ENCODE results near the gene IER5L.

The IER5L gene

GRCh38 chr9:129200255-129200654 is 22.2 kb upstream of the IER5L start (continued):
- TF ChIP-seq TSHZ2 (CRISPR knock-in tag; IDR thresholded peaks at IDR 0.05): no peak
- no peak for TF ChIP-seq ISL1 (CRISPR knock-in tag; IDR thresholded peaks at IDR 0.05)
- TF ChIP-seq ESRRG (CRISPR knock-in tag; IDR thresholded peaks at IDR 0.05): no peak
- TF ChIP-seq GLIS3 (CRISPR knock-in tag; IDR thresholded peaks at IDR 0.05): no peak
- TF ChIP-seq BACH2 (CRISPR knock-in tag; IDR thresholded peaks at IDR 0.05; ENCODE audit: borderline replicate concordance): no peak

- no peak for ATAC-seq
- TF ChIP-seq TOX (CRISPR knock-in tag; IDR thresholded peaks at IDR 0.05; ENCODE audit: borderline replicate concordance) (no peak), RARB (CRISPR knock-in tag; IDR thresholded peaks at IDR 0.05) (no peak), OSR1 (CRISPR knock-in tag; IDR thresholded peaks at IDR 0.05) (no peak), POU6F1 (CRISPR knock-in tag; IDR thresholded peaks at IDR 0.05; ENCODE audit: borderline replicate concordance, low read depth) (no peak), CREB5 (CRISPR knock-in tag; IDR thresholded peaks at IDR 0.05; ENCODE audit: low read depth) (no peak)
Measured at GRCh38 chr9:129199044-129199435, 21.0 kb upstream of the IER5L start.

- ATAC-seq: no peak
- TF ChIP-seq ZFP3 (CRISPR knock-in tag; IDR thresholded peaks at IDR 0.05) (no peak), OSR1 (CRISPR knock-in tag; IDR thresholded peaks at IDR 0.05) (no peak), ZC3H10 (CRISPR knock-in tag; IDR thresholded peaks at IDR 0.05) (no peak), GLIS3 (CRISPR knock-in tag; IDR thresholded peaks at IDR 0.05) (no peak), TSHZ2 (CRISPR knock-in tag; IDR thresholded peaks at IDR 0.05) (no peak), RARB (CRISPR knock-in tag; IDR thresholded peaks at IDR 0.05) (no peak), CREB5 (CRISPR knock-in tag; IDR thresholded peaks at IDR 0.05; ENCODE audit: low read depth) (no peak), CSDC2 (CRISPR knock-in tag; IDR thresholded peaks at IDR 0.05) (no peak), TOX (CRISPR knock-in tag; IDR thresholded peaks at IDR 0.05; ENCODE audit: borderline replicate concordance) (no peak), BACH2 (CRISPR knock-in tag; IDR thresholded peaks at IDR 0.05; ENCODE audit: borderline replicate concordance) (no peak), ZNF70 (CRISPR knock-in tag; IDR thresholded peaks at IDR 0.05) (no peak), PPARA (CRISPR knock-in tag; IDR thresholded peaks at IDR 0.05; ENCODE audit: borderline replicate concordance) (no peak), TCF4 (CRISPR knock-in tag; IDR thresholded peaks at IDR 0.05; ENCODE audit: borderline replicate concordance) (no peak)
Measured at GRCh38 chr9:129198319-129199043, 20.4 kb upstream of the IER5L start.

GRCh38 chr9:129197978-129198318 is 19.9 kb upstream of the IER5L start:
- no peak for ATAC-seq
- no peak for TF ChIP-seq CSRNP3 (CRISPR knock-in tag; IDR thresholded peaks at IDR 0.05)
- TF ChIP-seq TCF4 (CRISPR knock-in tag; IDR thresholded peaks at IDR 0.05; ENCODE audit: borderline replicate concordance): no peak
- no peak for TF ChIP-seq ESRRG (CRISPR knock-in tag; IDR thresholded peaks at IDR 0.05)
- TF ChIP-seq ZC3H10 (CRISPR knock-in tag; IDR thresholded peaks at IDR 0.05): no peak
- TF ChIP-seq POU6F1 (CRISPR knock-in tag; IDR thresholded peaks at IDR 0.05; ENCODE audit: borderline replicate concordance, low read depth): no peak
- TF ChIP-seq GLIS3 (CRISPR knock-in tag; IDR thresholded peaks at IDR 0.05): no peak
- no peak for TF ChIP-seq TOX (CRISPR knock-in tag; IDR thresholded peaks at IDR 0.05; ENCODE audit: borderline replicate concordance)
- TF ChIP-seq RARB (CRISPR knock-in tag; IDR thresholded peaks at IDR 0.05): no peak
- no peak for TF ChIP-seq ZFP30 (CRISPR knock-in tag; IDR thresholded peaks at IDR 0.05)
- no peak for TF ChIP-seq OSR1 (CRISPR knock-in tag; IDR thresholded peaks at IDR 0.05)
- TF ChIP-seq ZNF8 (CRISPR knock-in tag; IDR thresholded peaks at IDR 0.05): no peak
- no peak for TF ChIP-seq ARNTL (CRISPR knock-in tag; IDR thresholded peaks at IDR 0.05; ENCODE audit: borderline replicate concordance, low read depth)
